ENCODE results near the gene DMAP1.

- no peak for TF ChIP-seq REST (IDR thresholded peaks at IDR 0.05; ENCODE audit: insufficient read depth in 1 of 2, low read depth in 2 of 2, low read length in 1 of 2)
- no peak for TF ChIP-seq CTCF (IDR thresholded peaks at IDR 0.05)
- TF ChIP-seq POLR2AphosphoS5 (IDR thresholded peaks at IDR 0.05; ENCODE audit: low read depth, low read length): no peak
Observed at GRCh38 chr1:44212355-44213221, 683 bp upstream of the DMAP1 start.

All from Panc1 (cell line).